D721Med (cell line): ENCODE data around the gene TMEM144.
"Not testable (repeated sequence)": the region's sequence is repeated elsewhere in the genome, so short reads cannot be mapped to it uniquely, and the experiment has no call there.

ENCODE experiments used
- DNase-seq: peaks from one replicate; pipeline ENCODE4 v3.0.0; 2011; ENCODE audit warnings: low spot score; ENCODE audit not compliant: insufficient read length
- FAIRE-seq: peaks from 2 replicates; lab custom pipeline; 2011; peaks lifted over from hg19 to GRCh38; lab: Jason Lieb, UNC
- TF ChIP-seq, protein P1 (sequence below): IDR thresholded peaks from 2 replicates; pipeline ENCODE4 v1.5.1; 2012; ENCODE audit warnings: mild to moderate bottlenecking, control low read depth; ENCODE audit not compliant: insufficient read depth; ENCODE audit errors: missing control alignments

Gene TMEM144

DNA sequence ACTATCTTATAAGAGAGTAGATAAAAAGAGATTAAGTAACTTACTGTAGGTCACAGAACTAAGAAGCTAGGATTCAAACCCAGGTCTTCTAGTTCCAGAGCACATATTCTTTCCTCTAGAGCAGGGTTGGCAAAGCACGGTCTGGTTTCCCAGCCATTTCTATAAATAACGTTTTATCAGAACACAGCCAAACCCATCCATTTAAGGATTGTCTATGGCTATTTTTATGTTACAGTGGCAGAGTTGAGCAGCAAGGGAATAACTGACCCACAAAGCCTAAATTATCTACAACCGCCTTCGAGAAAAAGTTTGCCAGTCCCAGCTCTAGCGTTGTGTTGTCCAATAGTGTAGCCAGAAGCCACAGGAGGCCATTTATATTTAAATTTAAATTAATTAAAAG, 7.5 kb downstream of the TMEM144 start:
- FAIRE-seq (no peak), DNase-seq (no peak)

DNA sequence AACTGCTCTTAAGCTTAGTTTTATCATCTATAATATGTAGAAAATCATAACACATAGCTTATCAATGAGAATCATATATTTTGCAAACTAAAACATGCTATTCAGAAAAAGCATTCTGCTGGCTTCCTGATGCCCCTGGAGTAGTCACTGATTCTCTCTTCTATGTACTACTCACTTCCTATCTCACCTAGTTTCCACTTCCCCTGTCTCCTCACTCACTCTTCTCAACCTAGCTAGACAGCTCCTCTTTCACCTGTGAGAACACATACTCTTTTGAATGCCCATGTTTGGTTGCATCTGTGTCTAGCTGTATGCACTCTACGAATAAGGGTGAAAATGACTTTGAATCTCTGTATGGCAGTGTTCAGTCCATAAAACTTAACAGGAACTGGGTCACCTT, 9.3 kb downstream of the TMEM144 start:
- no peak for DNase-seq
- TF ChIP-seq, protein P1, sequence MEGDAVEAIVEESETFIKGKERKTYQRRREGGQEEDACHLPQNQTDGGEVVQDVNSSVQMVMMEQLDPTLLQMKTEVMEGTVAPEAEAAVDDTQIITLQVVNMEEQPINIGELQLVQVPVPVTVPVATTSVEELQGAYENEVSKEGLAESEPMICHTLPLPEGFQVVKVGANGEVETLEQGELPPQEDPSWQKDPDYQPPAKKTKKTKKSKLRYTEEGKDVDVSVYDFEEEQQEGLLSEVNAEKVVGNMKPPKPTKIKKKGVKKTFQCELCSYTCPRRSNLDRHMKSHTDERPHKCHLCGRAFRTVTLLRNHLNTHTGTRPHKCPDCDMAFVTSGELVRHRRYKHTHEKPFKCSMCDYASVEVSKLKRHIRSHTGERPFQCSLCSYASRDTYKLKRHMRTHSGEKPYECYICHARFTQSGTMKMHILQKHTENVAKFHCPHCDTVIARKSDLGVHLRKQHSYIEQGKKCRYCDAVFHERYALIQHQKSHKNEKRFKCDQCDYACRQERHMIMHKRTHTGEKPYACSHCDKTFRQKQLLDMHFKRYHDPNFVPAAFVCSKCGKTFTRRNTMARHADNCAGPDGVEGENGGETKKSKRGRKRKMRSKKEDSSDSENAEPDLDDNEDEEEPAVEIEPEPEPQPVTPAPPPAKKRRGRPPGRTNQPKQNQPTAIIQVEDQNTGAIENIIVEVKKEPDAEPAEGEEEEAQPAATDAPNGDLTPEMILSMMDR, result no peak
- FAIRE-seq, result no peak

More for the DNA sequence above, 7.5 kb downstream of the TMEM144 start:
- TF ChIP-seq, protein P1, result no peak

DNA sequence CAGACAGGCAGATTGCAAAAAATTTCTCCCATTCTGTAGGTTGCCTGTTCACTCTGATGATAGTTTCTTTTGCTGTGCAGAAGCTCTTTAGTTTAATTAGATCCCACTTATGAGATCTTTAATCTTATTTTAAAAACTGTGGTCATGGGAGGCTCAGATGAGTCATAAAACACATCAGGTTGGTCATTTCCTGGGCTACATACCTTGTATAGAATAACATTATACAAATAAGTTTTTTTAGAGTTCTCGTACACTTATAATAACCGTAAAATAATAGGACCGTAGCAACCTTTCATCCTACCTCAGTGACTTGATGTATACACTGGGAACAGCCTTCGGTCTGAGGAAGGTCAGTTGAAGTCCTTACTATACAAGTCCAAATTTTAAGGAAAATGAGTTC, 14.0 kb downstream of the TMEM144 start:
- not testable (repeated sequence) for DNase-seq, FAIRE-seq

DNA sequence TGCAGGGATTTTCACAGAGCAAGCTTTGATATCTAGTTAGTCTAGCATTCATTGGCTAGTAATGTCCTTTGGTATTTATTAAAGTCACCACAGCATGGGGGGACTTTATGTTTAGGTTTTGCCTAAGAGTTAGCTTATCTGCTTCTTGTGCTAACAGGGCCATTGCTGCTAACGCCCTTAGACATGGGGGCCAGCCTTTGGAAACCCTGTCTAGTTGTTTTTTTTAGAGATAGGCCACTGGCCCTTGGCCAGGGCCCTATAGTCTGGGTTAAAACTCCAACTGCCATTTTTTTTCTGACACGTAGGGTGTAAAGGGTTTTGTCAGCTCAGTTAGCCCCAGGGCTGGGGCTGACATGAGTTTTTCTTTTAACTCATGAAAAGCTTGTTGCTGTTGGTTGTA, 14.7 kb downstream of the TMEM144 start:
- not testable (repeated sequence) for DNase-seq, FAIRE-seq

DNA sequence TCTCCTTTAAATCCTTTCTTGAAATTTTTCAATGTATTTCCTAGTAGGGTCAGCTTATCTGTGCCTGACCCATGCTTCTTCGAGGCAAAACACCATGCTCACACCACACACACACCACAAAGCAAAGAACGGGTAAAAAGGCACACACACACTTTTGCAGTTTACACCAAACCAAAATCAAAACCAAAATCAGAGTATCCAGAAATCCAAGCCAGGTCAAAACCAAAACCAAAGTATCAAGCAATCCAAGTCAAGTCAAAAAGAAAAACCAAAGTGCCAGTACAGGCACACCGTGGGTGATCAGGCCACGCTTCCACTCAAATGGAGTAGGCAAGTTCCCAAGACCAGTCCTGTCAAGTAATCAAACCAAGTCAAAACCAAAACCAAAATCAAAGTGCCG, 17.6 kb downstream of the TMEM144 start:
- DNase-seq, FAIRE-seq: not testable (repeated sequence)

DNA sequence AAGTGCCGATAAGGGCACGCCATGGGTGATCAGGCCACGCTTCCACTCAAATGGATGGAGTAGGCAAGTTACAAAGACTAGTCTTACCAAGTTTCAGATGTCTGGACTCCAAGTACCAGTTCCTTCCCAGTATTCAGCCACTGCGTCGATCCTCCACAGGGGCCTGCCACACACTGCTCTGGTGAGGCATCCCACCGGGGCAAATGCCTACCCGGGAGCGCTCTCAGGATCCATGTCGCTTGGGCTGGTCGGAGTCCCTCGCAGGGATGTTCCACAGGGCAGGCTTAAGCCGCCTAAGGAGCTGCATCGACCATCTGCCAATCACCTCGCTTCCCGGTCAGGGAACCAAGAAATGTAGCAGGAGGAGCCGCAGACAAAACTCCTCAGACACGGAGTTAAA, 18.1 kb downstream of the TMEM144 start:
- DNase-seq, FAIRE-seq: not testable (repeated sequence)

DNA sequence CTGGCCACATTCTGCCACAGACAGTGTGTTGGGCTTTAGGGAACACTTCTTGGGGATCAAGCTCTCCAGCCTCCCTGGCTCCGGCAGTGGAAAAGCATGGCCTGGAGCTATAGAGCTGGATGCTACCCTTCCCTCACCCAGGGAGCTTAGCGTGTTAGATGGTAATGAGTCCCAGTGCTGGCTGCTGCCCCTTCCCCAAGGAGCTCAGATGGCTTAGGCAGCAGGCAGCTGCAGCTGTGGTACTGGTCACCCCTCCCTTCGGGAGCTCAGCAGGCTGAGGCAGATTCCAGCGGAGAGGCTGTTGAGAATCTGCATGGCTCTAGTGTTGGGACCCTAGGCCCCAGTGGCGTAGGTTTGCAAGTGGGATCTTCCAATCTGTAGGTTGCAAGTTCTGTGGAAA, 19.5 kb downstream of the TMEM144 start:
- DNase-seq (no peak), FAIRE-seq (no peak)
- TF ChIP-seq, protein P1, result no peak

DNA sequence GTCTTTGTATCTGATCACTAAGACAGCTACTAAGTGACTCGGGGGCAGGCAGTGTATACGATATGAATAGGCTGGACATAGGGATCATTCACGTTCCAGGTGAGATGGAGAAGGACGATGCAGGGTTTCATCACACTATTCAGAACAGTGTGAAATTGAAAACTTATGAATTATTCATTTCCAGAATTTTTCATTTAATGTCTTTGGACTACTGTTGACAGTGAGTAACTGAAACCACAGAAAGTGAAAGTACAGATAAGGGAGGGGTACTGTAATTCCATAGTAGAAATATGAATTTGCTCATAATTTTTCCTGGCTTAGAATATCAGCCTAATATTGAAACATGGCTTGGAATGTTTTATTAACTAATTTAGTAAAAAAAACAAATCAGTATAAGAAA, 24.4 kb downstream of the TMEM144 start:
- DNase-seq (no peak), FAIRE-seq (no peak)
- TF ChIP-seq, protein P1, result no peak

DNA sequence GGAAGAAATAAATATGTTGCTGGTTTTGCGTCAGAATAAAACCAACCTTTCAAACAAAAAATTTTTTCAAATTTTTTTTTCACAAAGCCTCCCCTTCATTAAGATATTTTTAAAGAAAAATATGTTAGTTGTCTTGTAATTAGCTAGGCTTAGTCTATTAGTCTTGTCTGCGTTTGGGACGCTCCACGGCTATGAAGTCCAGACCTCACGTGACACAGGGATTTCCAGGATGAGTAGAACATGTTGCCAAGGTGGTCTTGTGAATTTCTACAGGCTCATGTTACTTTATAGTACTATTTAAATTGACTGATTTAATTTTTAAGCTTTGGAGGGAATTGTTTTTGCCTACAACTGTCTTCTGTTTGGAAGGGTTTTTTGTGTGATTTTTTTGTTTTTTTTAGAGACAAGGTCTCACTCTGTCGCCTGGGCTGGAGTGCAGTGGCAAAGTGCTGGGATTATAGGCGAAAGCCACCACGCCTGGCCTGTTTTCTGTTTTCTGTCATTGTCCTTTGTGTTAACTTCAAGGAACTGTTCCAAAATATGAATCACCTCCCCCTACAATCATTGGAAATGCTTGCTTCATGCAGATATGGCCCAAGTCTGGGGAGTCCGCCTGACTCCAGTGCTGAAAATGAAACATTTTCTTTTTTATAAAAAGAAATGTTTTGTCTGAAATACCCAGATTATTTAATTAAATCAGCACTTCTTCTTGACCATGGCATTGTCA, 26.2 kb downstream of the TMEM144 start:
- TF ChIP-seq, protein P1, result no peak
- no peak for FAIRE-seq
- DNase-seq, result no peak
